ENCODE data around the gene KRTAP5-4.
"Not testable (repeated sequence)": the region's sequence is repeated elsewhere in the genome, so short reads cannot be mapped to it uniquely, and the experiment has no call there.

The KRTAP5-4 gene

GRCh38 chr11:1636291-1636950, 14.5 kb upstream of the KRTAP5-4 start:
- DNase-seq, result no peak

DNA sequence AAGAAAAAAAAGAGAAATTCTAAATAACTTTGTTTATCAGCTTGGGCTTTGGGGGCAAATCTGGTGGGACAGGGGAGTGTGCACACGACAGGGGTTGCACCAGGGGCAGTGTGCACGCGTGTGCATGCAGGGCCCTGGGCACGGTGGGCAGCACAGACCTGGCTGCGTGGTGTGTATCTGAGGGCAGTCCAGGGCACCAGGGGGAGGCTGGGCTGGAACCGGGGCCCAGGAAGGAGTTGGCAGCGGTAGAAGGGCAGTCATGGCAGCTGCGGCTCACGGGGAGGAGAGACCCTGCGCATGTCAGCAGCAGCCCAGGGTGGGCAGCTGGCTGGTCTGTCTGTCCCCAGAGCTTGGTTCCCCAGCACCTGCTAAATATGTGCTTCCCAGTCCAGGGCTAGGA, 11.9 kb upstream of the KRTAP5-4 start:
- DNase-seq, result no peak

DNA sequence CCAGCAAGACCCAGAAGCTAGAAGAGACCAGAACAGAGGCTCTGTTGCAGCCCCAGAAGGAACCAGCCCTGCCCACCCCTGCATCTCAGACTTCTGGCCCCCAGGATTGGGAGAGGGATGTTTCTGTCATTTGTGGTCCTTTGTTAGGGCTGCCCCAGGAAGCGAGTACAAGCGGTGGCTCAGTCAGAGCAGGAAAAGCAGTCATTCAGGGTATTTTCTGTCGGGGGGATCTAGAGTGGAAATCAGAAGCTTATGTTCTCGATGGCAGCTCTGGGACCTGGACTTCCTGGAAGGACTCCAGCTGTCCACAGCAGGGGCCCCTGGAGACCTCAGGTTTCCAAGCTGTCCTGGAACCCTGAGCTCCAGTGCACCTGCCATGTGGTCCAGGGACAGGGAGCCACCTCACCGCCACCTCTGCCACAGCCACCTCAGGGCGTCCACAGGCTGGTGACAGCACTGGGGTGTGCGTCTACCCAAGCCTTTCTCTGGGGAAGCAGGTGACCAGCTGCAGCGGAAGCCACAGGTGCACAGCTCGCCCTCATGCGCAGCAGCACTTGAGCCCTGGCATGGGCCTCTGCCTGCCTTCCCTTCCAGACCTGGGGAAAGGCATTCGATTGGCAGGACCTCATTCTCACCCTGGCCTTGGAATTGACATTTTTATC, 10.2 kb upstream of the KRTAP5-4 start:
- DNase-seq, result no peak

DNA sequence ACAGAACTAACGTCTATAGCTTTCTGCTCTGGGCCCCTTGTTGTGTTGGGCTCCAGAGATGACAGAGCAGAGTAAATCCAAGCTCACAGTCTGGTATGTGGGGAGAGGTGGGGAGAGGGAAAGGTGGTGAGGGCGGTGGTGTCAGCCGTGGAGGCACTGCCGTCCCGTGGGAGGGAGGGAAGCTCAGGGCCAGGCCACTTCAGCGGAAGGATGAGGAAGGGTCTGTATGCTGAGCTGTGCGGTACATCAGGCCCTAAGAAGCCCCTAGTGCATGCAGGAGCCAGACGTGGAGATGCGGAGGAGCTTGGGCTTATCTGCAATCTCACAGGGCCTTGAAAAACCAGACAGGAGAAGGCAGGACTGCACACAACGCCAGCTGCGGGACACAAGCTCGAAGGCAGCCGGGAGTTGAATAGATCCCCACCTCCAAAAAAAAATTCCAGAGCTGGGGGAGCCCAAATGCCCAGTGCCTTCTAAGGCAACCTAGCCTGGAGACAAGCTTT, 9.2 kb upstream of the KRTAP5-4 start:
- no peak for DNase-seq

- no peak for DNase-seq
Measured at GRCh38 chr11:1630271-1630670, 8.3 kb upstream of the KRTAP5-4 start.

DNA sequence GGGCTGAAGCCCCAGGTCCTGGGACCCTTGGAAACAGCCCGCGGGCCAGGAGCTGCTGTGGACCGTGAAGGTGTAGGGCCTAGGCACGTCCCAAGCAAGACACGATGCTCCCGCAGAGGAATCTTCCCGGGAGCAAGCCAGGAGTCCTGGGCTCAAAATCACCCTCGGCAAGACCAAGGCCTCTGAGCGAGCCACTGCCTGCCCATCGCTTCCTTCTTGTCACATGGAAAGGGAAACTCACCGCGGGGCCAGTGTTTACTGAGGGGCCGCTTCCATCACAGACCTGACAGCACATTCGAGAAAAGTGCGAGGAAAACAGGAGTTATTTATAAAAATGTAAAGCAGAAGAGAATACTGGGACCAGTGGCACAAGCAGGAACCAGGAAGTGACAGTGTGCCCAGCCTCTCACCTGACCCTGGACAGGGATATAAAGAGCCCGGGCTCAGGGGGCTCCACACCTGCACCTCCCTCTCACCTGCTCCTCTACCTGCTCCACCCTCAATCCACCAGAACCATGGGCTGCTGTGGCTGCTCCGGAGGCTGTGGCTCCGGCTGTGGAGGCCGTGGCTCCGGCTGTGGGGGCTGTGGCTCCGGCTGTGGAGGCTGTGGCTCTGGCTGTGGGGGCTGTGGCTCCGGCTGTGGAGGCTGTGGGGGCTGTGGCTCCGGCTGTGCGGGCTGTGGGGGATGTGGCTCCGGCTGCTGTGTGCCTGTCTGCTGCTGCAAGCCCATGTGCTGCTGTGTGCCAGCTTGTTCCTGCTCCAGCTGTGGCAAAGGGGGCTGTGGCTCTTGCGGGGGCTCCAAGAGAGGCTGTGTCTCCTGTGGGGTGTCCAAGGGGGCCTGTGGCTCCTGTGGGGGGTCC, 7.6 kb upstream of the KRTAP5-4 start, which contains the start of gene KRTAP5-5:
Gene KRTAP5-5 (plus strand): TSS at position 450 of the 860 bp plus-strand sequence. CDS start 66 bp downstream, at position 516.
- no peak for DNase-seq

- DNase-seq, result peak; percentile 45
Measured at GRCh38 chr11:1628506-1629325, 6.8 kb upstream of the KRTAP5-4 start.

DNA sequence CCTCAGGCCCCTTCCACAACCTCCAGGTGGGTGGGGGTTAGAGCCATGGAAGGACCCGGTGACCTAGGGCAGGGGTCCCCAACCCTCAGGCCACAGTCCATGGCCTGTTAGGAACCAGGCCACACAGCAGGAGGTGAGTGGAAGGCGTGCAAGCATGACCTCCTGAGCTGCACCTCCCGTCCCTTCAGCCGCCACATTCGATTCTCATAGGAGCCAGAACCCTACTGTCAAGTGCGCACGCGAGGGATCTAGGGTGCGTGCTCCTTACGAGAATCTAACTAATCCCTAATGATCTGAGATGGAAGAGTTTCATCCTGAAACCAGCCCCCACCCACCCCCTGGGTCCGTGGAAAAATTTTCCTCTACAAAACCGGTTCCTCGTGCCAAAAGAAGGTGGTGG, 3.6 kb upstream of the KRTAP5-4 start:
- DNase-seq, result no peak

- no peak for DNase-seq
Measured at GRCh38 chr11:1624621-1625020, 2.7 kb upstream of the KRTAP5-4 start.

GRCh38 chr11:1623716-1624115, 1.8 kb upstream of the KRTAP5-4 start:
- no peak for DNase-seq

- no peak for DNase-seq
Measured at GRCh38 chr11:1619449-1619848, 2.5 kb downstream of the KRTAP5-4 start.

- no peak for DNase-seq
Measured at GRCh38 chr11:1618231-1618630, 3.7 kb downstream of the KRTAP5-4 start.

GRCh38 chr11:1608363-1608762, 13.6 kb downstream of the KRTAP5-4 start, which contains the start of gene KRTAP5-3:
Gene KRTAP5-3, minus strand, starts transcription at chr11:1608463. Its CDS starts 78 bp downstream, at chr11:1608385.
- DNase-seq, result no peak

DNA sequence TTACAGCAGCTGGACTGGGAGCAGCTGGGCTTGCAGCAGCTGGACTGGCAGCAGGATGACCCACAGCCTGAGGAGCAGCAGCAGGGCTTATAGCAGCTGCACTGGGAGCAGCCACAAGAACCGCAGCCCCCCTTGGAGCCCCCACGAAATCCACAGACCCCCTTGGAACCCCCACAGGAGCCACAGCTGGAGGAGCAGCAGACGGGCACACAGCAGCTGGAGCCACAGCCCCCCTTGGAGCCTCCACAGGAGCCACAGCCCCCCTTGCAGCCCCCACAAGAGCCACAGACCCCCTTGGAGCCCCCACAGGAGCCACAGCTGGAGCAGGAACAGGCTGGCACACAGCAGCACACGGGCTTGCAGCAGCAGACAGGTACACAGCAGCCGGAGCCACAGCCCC, 14.0 kb downstream of the KRTAP5-4 start:
- DNase-seq, result not testable (repeated sequence)

GRCh38 chr11:1607156-1607845, 14.6 kb downstream of the KRTAP5-4 start:
- DNase-seq, result not testable (repeated sequence)

GRCh38 chr11:1605923-1606322, 16.0 kb downstream of the KRTAP5-4 start:
- not testable (repeated sequence) for DNase-seq

- no peak for DNase-seq
Measured at GRCh38 chr11:1604711-1605110, 17.2 kb downstream of the KRTAP5-4 start.

DNA sequence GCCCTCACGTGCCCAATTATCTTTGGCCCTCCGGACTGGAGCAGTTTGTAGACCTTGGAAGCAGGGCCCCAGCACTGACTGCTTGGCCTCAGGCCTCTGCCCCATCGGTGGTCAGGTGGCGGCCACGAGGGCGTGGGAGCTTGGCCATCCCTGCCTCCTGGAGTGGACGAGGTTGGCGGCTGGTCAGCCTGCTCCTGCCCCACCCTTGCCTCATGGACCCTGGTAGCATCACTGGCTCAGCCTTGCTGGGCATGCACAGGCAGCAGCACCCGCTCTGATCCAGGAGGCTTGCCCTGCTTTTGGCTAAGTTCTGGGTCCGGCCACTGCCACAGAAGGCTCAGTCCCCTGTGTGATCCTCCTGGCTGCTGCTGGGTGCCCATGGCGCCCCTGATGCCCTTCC, 17.8 kb downstream of the KRTAP5-4 start:
- no peak for DNase-seq

- no peak for DNase-seq
Measured at GRCh38 chr11:1603629-1604028, 18.3 kb downstream of the KRTAP5-4 start.

GRCh38 chr11:1601663-1602062, 20.3 kb downstream of the KRTAP5-4 start:
- not testable (repeated sequence) for DNase-seq

- DNase-seq, result peak; percentile 54
Measured at GRCh38 chr11:1600626-1601025, 21.3 kb downstream of the KRTAP5-4 start.

DNA sequence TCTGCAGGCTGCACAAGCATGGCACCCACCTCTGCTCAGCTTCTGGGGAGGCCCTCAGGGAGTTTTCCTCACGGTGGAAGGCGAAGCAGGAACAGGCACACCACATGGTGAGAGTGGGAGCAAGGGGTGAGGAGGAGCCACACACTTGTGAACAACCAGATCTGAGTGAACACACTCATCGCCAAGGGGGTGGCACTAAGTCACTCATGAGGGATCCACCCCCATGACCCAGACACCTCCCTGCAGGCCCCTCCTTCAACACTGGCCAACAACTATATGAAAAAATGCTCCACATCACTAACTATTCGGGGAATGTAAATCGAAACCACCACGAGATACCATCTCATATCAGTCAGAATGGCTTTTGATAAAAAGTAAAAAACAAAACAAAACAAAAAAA, 23.1 kb downstream of the KRTAP5-4 start:
- no peak for DNase-seq

Measured in midbrain (tissue), 1 donor.